ACHN (cell line): Measurements from ENCODE around the gene ELP2.
"Not testable (repeated sequence)": the region's sequence is repeated elsewhere in the genome, so short reads cannot be mapped to it uniquely, and the experiment has no call there.

Source experiments
- DNase-seq: peaks from one replicate; pipeline ENCODE4 v3.0.0-alpha.2; 2015
- in situ Hi-C: cut with HindIII; loops from 2 replicates; pipeline ENCODE4 v1.10.0; 2017; ENCODE audit warnings: low sequenced_read_pairs, low pct_ligation_motif_present, low pct_unique_long_range_greater_than_20kb

Gene ELP2

GRCh38 chr18:36114251-36114650 is 15.4 kb upstream of the ELP2 start:
- DNase-seq = no peak
- in situ Hi-C loops = no loop called here

GRCh38 chr18:36114738-36115137 is 15.0 kb upstream of the ELP2 start:
- in situ Hi-C loops = no loop called here
- no peak for DNase-seq

- in situ Hi-C loops = not testable (repeated sequence)
Observed at GRCh38 chr18:36116771-36117170, 12.9 kb upstream of the ELP2 start.

GRCh38 chr18:36120297-36120696 is 9.4 kb upstream of the ELP2 start:
- in situ Hi-C loops = no loop called here
- no peak for DNase-seq

More at GRCh38 chr18:36116771-36117170, 12.9 kb upstream of the ELP2 start:
- not testable (repeated sequence) for DNase-seq

- in situ Hi-C loops = no loop called here
- no peak for DNase-seq
Observed at GRCh38 chr18:36124841-36125240, 4.9 kb upstream of the ELP2 start.

GRCh38 chr18:36126668-36127067 is 3.0 kb upstream of the ELP2 start:
- in situ Hi-C loops = no loop called here
- DNase-seq = no peak

- DNase-seq = peak; percentile 30
- in situ Hi-C loops = no loop called here
Observed at GRCh38 chr18:36127836-36128529, 1.7 kb upstream of the ELP2 start.

GRCh38 chr18:36128530-36128870 is 1.2 kb upstream of the ELP2 start:
- in situ Hi-C loops = no loop called here
- DNase-seq = peak; percentile 29

- no peak for DNase-seq
Observed at GRCh38 chr18:36128907-36129299, 796 bp upstream of the ELP2 start.

GRCh38 chr18:36130039-36130831 is 536 bp downstream of the ELP2 start:
- DNase-seq = no peak
- in situ Hi-C loops = no loop called here

More at GRCh38 chr18:36128907-36129299, 796 bp upstream of the ELP2 start:
- in situ Hi-C loops = no loop called here

- DNase-seq = no peak
- in situ Hi-C loops = no loop called here
Observed at GRCh38 chr18:36130883-36131653, 1.4 kb downstream of the ELP2 start.

- in situ Hi-C loops = no loop called here
- no peak for DNase-seq
Observed at GRCh38 chr18:36131692-36132483, 2.2 kb downstream of the ELP2 start.

GRCh38 chr18:36132756-36133155 is 3.1 kb downstream of the ELP2 start:
- in situ Hi-C loops = no loop called here
- DNase-seq = no peak

GRCh38 chr18:36135264-36135663 is 5.6 kb downstream of the ELP2 start:
- in situ Hi-C loops = no loop called here
- DNase-seq = no peak

GRCh38 chr18:36139245-36139644 is 9.5 kb downstream of the ELP2 start:
- in situ Hi-C loops = no loop called here
- no peak for DNase-seq

GRCh38 chr18:36141576-36141975 is 11.9 kb downstream of the ELP2 start:
- in situ Hi-C loops = no loop called here
- no peak for DNase-seq

- in situ Hi-C loops = no loop called here
- no peak for DNase-seq
Observed at GRCh38 chr18:36142751-36143150, 13.1 kb downstream of the ELP2 start.

- no peak for DNase-seq
- in situ Hi-C loops = no loop called here
Observed at GRCh38 chr18:36143391-36143790, 13.7 kb downstream of the ELP2 start.
